B cell (primary cell): ENCODE measurements around the gene MAP3K4. TPM values are rescaled to one million over a fixed set of nuclear protein-coding genes. Genes with fewer than 3 reads are reported as not detected.

Experiments used
- ATAC-seq: fragments of 200-7000 bp; cut with Tn5 transposase; one replicate; pipeline ENCODE4 v1.10.0; 2021; ENCODE audit warnings: low read depth, mild to moderate bottlenecking, moderate number of reproducible peaks, moderate library complexity
- CTCF ChIA-PET: fragments of 350-600 bp; sonication (Branson Sonifier 250); formaldehyde crosslinking; loops from one replicate; lab custom pipeline; 2021; ENCODE audit warnings: antibody characterized with exemption, inconsistent platforms; lab: Charles Lee
- POLR2A ChIA-PET: fragments of 350-600 bp; sonication (Branson Sonifier 250); formaldehyde crosslinking; loops from one replicate; lab custom pipeline; 2021; ENCODE audit warnings: antibody characterized with exemption; lab: Charles Lee
- DNase-seq: peaks from one replicate; pipeline ENCODE4 v3.0.0; 2013
- H2AFZ ChIP-seq: 2 replicates; pipeline ENCODE4 v1.6.1; 2012; ENCODE audit warnings: mild to moderate bottlenecking, low read depth, low read length; ENCODE audit not compliant: insufficient read depth, poor library complexity, severe bottlenecking
- H3K27ac ChIP-seq, 2 donors: 1 replicate in 1 of 2; 2 replicates in 1 of 2; pipeline ENCODE4 v1.5.1; 2012 to 2013; ENCODE audit warnings: low read length in 2 of 2, mild to moderate bottlenecking in 2 of 2, moderate library complexity in 1 of 2
- H3K27me3 ChIP-seq, 4 experiments: fragments of 200-600 bp in 1 of 4; sonication (generic) in 1 of 4; replicated peaks in 1 of 4; 1 replicate in 2 of 4; 2 replicates in 2 of 4; pipeline versions ENCODE4 v1.6.1 to v1.7.0; 2013 to 2016; ENCODE audit warnings: low read length in 3 of 4, mild to moderate bottlenecking in 2 of 4, mixed read lengths in 1 of 4, moderate library complexity in 1 of 4; ENCODE audit not compliant: insufficient read depth in 4 of 4, control insufficient read depth in 3 of 4; ENCODE audit errors: control extremely low read depth in 1 of 4
- H3K36me3 ChIP-seq, 2 experiments: replicated peaks in 1 of 2; 1 replicate in 1 of 2; 2 replicates in 1 of 2; pipeline versions ENCODE4 v1.6.1 to v1.7.1; 2013; ENCODE audit warnings: low read length in 1 of 2; ENCODE audit not compliant: insufficient read depth in 2 of 2, control insufficient read depth in 1 of 2; ENCODE audit errors: control extremely low read depth in 1 of 2, extremely low read depth in 1 of 2
- H3K4me1 ChIP-seq, 2 donors: fragments of 200-600 bp in 1 of 2; sonication (generic) in 1 of 2; 1 replicate in 1 of 2; 2 replicates in 1 of 2; pipeline versions ENCODE4 v1.5.1 to v1.6.1; 2013 to 2017; ENCODE audit warnings: low read length in 2 of 2; ENCODE audit not compliant: control insufficient read depth in 2 of 2, insufficient read depth in 2 of 2
- H3K4me2 ChIP-seq: replicated peaks from 2 replicates; pipeline ENCODE3; 2012; ENCODE audit warnings: mild to moderate bottlenecking, low read depth, low read length; ENCODE audit not compliant: poor library complexity, severe bottlenecking
- H3K4me3 ChIP-seq, 5 experiments: fragments of 200-600 bp in 1 of 5; sonication (generic) in 1 of 5; 1 replicate in 3 of 5; 2 replicates in 2 of 5; pipeline versions ENCODE4 v1.5.1 to v1.7.0; 2011 to 2016; ENCODE audit warnings: low read length in 4 of 5, mild to moderate bottlenecking in 4 of 5, low read depth in 2 of 5, control low read depth in 1 of 5, moderate library complexity in 1 of 5; ENCODE audit not compliant: insufficient read depth in 1 of 5; ENCODE audit errors: control extremely low read depth in 1 of 5, extremely low read depth in 1 of 5
- H3K79me2 ChIP-seq: fragments of 200-600 bp; sonication (generic); one replicate; pipeline ENCODE4 v1.6.0; 2016; ENCODE audit warnings: low read length; ENCODE audit not compliant: control insufficient read depth, insufficient read depth
- H3K9ac ChIP-seq: fragments of 200-600 bp; sonication (generic); 2 replicates; pipeline ENCODE4 v1.6.1; 2017; ENCODE audit warnings: mild to moderate bottlenecking, low read length, moderate library complexity
- H3K9me3 ChIP-seq, 3 donors: one replicate each; pipeline versions ENCODE4 v1.6.1 to v1.7.1; 2013; ENCODE audit warnings: low read length in 2 of 3; ENCODE audit not compliant: control insufficient read depth in 2 of 3, insufficient read depth in 1 of 3; ENCODE audit errors: control extremely low read depth in 1 of 3
- H4K20me1 ChIP-seq: 2 replicates; pipeline ENCODE4 v1.6.0; 2012; ENCODE audit warnings: mild to moderate bottlenecking, low read length; ENCODE audit not compliant: insufficient read depth, control insufficient read depth, poor library complexity, severe bottlenecking
- H3K27ac Mint-ChIP-seq: one replicate; pipeline ENCODE4 v1.8.0; 2021; ENCODE audit warnings: mixed read lengths
- H3K27me3 Mint-ChIP-seq: one replicate; pipeline ENCODE4 v1.8.0; 2021; ENCODE audit warnings: mixed read lengths
- H3K4me1 Mint-ChIP-seq: one replicate; pipeline ENCODE4 v1.8.0; 2021; ENCODE audit warnings: mixed read lengths
- H3K4me3 Mint-ChIP-seq: one replicate; pipeline ENCODE4 v1.8.0; 2021; ENCODE audit warnings: mixed read lengths
- H3K9me3 Mint-ChIP-seq: one replicate; pipeline ENCODE4 v1.8.0; 2022; ENCODE audit warnings: mixed read lengths; ENCODE audit not compliant: insufficient read depth
- CTCF ChIP-seq: fragments of 200-600 bp; IDR thresholded peaks from one replicate; pipeline ENCODE4 v1.8.0; 2022; ENCODE audit warnings: antibody characterized with exemption, mild to moderate bottlenecking
- EZH2 ChIP-seq: IDR thresholded peaks from 2 replicates; pipeline ENCODE4 v1.6.1; 2012; ENCODE audit warnings: borderline replicate concordance, low read depth, mild to moderate bottlenecking, moderate library complexity, low read length; ENCODE audit not compliant: insufficient read depth, poor library complexity, severe bottlenecking
- WGBS: methylation state at CpG from one replicate; pipeline ENCODE4 v1.1.5; 2013; ENCODE audit warnings: missing lambda C conversion rate; ENCODE audit not compliant: insufficient coverage; 5-methylcytosine and 5-hydroxymethylcytosine counted together
- intact Hi-C: fragments of 100-400 bp; cut with micrococcal nuclease; formaldehyde crosslinking; loops from one replicate; pipeline ENCODE4 v1.10.0; 2022
- polyA plus RNA-seq: library from polyadenylated mRNA; depleted of rRNA; stranded (reverse); fragments of >200 nt; gene quantifications from 2 replicates; pipeline ENCODE4 v1.2.3, GENCODE V29; 2012
- total RNA-seq, 2 donors: library from RNA; stranded (reverse); fragments of 120-200 nt in 1 of 2; gene quantifications; 1 replicate in 1 of 2; 2 replicates in 1 of 2; pipeline versions ENCODE4 v1.2.3 to v1.2.4, GENCODE V29; 2013 to 2022

The MAP3K4 gene
- total and polyA plus RNA-seq, 2 donors (not counting 1 experiment from before 2014, with no cell fraction given), result 24.4 to 105 TPM

DNA sequence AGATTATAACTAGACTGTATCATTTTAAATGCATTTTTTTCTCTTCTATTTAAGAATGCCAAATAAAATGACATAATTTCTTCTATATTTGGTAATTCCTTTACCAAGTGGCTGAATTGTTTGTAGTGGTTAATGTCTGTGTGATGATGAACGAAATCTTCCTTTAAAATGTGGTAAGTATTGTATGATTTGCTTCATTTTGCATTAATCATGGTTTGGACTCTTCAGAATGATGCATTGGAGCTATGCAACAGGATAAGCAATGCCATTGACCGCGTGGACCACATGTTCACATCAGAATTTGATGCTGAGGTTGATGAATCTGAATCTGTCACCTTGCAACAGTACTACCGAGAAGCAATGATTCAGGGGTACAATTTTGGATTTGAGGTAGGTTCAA is 99.6 kb downstream of the MAP3K4 start:
- POLR2A ChIA-PET, result no interaction called here
- ATAC-seq, result no peak
- no peak overlapping the region for H2AFZ ChIP-seq
- peaks cover 16 to 71% of the 10 kb centered on the region in 2 experiments for H3K36me3 ChIP-seq
- H3K27me3 ChIP-seq, result no peaks in the 10 kb centered on the region
- no peaks in the 10 kb centered on the region for H4K20me1 ChIP-seq
- WGBS, result 100% methylated on average over 2 of the region's 4 CpGs
- Mint-ChIP-seq H3K4me1 (no peaks in the 10 kb centered on the region), H3K27me3 (no peaks in the 10 kb centered on the region), H3K4me3 (no peak overlapping the region), H3K27ac (no peak overlapping the region), H3K9me3 (no peaks in the 10 kb centered on the region)
- TF ChIP-seq EZH2 (no peak), CTCF (no peak)
- H3K4me2 ChIP-seq, result no peak overlapping the region
- H3K9ac ChIP-seq, result no peak overlapping the region
- no peak for DNase-seq
- CTCF ChIA-PET, result no interaction called here
- no peaks in the 10 kb centered on the region for H3K79me2 ChIP-seq
- H3K4me3 ChIP-seq, result no peak overlapping the region
- no peaks in the 10 kb centered on the region for H3K9me3 ChIP-seq
- H3K27ac ChIP-seq, result no peak overlapping the region
- no peaks in the 10 kb centered on the region for H3K4me1 ChIP-seq
- intact Hi-C loops, result no loop called here

DNA sequence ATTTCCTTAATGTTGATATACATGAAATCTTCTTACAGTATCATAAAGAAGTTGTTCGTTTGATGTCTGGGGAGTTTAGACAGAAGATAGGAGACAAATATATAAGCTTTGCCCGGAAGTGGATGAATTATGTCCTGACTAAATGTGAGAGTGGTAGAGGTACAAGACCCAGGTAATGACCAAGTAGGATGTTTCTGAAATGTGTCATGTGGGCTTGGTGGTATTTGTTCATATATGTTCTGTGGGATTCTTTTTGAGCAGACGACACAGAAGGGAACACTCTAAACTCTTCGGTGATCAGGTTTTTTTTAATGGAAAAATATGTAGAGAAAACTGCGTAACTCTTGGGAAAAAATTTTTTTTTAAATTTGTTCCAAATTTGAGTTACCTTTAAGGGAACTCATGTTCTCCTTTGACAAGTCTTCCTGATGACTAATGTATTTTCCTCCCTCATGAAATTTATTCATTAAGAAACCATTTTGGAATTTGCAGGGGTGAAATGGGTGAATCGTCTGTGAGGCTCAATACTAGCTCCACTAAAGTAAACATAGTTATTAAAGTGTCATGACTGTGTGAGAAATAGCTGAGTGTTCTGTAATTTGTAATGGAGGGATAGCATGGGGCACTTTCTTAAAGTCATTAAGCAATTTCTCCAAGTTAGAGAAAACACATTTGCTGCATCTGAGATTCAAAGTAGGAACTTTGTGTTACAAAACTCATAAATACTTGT is 100.6 kb downstream of the MAP3K4 start:
- H3K4me1 ChIP-seq, result no peaks in the 10 kb centered on the region
- H3K36me3 ChIP-seq, result peaks cover 16 to 71% of the 10 kb centered on the region in 2 experiments
- WGBS, result 95% methylated on average over 3 of the region's 6 CpGs
- ATAC-seq (no peak), DNase-seq (no peak)
- intact Hi-C loops, result no loop called here
- H3K27me3 Mint-ChIP-seq, result no peaks in the 10 kb centered on the region
- no peak overlapping the region for H3K9ac ChIP-seq
- no peaks in the 10 kb centered on the region for H3K9me3 Mint-ChIP-seq
- H3K79me2 ChIP-seq, result no peaks in the 10 kb centered on the region
- no peaks in the 10 kb centered on the region for H3K9me3 ChIP-seq
- H3K4me3 Mint-ChIP-seq, result no peak overlapping the region
- no peaks in the 10 kb centered on the region for H4K20me1 ChIP-seq
- H3K4me2 ChIP-seq, result no peak overlapping the region
- CTCF ChIA-PET, result no interaction called here
- TF ChIP-seq EZH2 (no peak), CTCF (no peak)
- H3K27me3 ChIP-seq, result no peaks in the 10 kb centered on the region
- no peak overlapping the region for H3K4me3 ChIP-seq
- H3K27ac Mint-ChIP-seq, result no peak overlapping the region
- POLR2A ChIA-PET, result no interaction called here
- no peaks in the 10 kb centered on the region for H3K4me1 Mint-ChIP-seq
- no peak overlapping the region for H3K27ac ChIP-seq
- H2AFZ ChIP-seq, result no peak overlapping the region
